Measurements from ENCODE around the gene CRADD.
"Not testable (repeated sequence)": the region's sequence is repeated elsewhere in the genome, so short reads cannot be mapped to it uniquely, and the experiment has no call there.

The CRADD gene

GRCh38 chr12:93871566-93871965 is 194.4 kb downstream of the CRADD start:
- H3K9me3 ChIP-seq (ENCODE audit: control insufficient read depth, insufficient read depth, low read depth, low read length); H3K4me1 ChIP-seq (ENCODE audit: control insufficient read depth, insufficient read depth, low read length); H3K27ac ChIP-seq (ENCODE audit: extremely low read depth, low read depth, low read length); H3K36me3 ChIP-seq (ENCODE audit: control insufficient read depth in 2 of 2, insufficient read depth in 1 of 2, low read length in 2 of 2); CTCF ChIA-PET; POLR2A ChIA-PET; H3K4me3 ChIP-seq (ENCODE audit: low read depth, low read length): not testable (repeated sequence)
- peak; percentile 85 for TF ChIP-seq ZNF146 (tag by site-specific recombination; IDR thresholded peaks at IDR 0.05)

- H3K36me3 ChIP-seq (ENCODE audit: control insufficient read depth in 2 of 2, insufficient read depth in 1 of 2, low read length in 2 of 2), result no peaks in the 10 kb centered on the region
- H3K9me3 ChIP-seq (ENCODE audit: control insufficient read depth, insufficient read depth, low read depth, low read length), result no peaks in the 10 kb centered on the region
- POLR2A ChIA-PET, result no interaction called here
- no peak overlapping the region for H3K4me3 ChIP-seq (ENCODE audit: low read depth, low read length)
- TF ChIP-seq, protein P1, sequence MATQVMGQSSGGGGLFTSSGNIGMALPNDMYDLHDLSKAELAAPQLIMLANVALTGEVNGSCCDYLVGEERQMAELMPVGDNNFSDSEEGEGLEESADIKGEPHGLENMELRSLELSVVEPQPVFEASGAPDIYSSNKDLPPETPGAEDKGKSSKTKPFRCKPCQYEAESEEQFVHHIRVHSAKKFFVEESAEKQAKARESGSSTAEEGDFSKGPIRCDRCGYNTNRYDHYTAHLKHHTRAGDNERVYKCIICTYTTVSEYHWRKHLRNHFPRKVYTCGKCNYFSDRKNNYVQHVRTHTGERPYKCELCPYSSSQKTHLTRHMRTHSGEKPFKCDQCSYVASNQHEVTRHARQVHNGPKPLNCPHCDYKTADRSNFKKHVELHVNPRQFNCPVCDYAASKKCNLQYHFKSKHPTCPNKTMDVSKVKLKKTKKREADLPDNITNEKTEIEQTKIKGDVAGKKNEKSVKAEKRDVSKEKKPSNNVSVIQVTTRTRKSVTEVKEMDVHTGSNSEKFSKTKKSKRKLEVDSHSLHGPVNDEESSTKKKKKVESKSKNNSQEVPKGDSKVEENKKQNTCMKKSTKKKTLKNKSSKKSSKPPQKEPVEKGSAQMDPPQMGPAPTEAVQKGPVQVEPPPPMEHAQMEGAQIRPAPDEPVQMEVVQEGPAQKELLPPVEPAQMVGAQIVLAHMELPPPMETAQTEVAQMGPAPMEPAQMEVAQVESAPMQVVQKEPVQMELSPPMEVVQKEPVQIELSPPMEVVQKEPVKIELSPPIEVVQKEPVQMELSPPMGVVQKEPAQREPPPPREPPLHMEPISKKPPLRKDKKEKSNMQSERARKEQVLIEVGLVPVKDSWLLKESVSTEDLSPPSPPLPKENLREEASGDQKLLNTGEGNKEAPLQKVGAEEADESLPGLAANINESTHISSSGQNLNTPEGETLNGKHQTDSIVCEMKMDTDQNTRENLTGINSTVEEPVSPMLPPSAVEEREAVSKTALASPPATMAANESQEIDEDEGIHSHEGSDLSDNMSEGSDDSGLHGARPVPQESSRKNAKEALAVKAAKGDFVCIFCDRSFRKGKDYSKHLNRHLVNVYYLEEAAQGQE (tag by site-specific recombination; IDR thresholded peaks at IDR 0.05), result no peak
- TF ChIP-seq YY2 (tag by site-specific recombination; IDR thresholded peaks at IDR 0.05) (no peak), ZNF549 (tag by site-specific recombination; IDR thresholded peaks at IDR 0.05) (no peak), ZNF184 (tag by site-specific recombination; IDR thresholded peaks at IDR 0.05) (no peak)
- TF ChIP-seq, protein P2, sequence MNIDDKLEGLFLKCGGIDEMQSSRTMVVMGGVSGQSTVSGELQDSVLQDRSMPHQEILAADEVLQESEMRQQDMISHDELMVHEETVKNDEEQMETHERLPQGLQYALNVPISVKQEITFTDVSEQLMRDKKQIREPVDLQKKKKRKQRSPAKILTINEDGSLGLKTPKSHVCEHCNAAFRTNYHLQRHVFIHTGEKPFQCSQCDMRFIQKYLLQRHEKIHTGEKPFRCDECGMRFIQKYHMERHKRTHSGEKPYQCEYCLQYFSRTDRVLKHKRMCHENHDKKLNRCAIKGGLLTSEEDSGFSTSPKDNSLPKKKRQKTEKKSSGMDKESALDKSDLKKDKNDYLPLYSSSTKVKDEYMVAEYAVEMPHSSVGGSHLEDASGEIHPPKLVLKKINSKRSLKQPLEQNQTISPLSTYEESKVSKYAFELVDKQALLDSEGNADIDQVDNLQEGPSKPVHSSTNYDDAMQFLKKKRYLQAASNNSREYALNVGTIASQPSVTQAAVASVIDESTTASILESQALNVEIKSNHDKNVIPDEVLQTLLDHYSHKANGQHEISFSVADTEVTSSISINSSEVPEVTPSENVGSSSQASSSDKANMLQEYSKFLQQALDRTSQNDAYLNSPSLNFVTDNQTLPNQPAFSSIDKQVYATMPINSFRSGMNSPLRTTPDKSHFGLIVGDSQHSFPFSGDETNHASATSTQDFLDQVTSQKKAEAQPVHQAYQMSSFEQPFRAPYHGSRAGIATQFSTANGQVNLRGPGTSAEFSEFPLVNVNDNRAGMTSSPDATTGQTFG (tag by site-specific recombination; IDR thresholded peaks at IDR 0.05; ENCODE audit: borderline replicate concordance), result no peak
- TF ChIP-seq, protein P3, sequence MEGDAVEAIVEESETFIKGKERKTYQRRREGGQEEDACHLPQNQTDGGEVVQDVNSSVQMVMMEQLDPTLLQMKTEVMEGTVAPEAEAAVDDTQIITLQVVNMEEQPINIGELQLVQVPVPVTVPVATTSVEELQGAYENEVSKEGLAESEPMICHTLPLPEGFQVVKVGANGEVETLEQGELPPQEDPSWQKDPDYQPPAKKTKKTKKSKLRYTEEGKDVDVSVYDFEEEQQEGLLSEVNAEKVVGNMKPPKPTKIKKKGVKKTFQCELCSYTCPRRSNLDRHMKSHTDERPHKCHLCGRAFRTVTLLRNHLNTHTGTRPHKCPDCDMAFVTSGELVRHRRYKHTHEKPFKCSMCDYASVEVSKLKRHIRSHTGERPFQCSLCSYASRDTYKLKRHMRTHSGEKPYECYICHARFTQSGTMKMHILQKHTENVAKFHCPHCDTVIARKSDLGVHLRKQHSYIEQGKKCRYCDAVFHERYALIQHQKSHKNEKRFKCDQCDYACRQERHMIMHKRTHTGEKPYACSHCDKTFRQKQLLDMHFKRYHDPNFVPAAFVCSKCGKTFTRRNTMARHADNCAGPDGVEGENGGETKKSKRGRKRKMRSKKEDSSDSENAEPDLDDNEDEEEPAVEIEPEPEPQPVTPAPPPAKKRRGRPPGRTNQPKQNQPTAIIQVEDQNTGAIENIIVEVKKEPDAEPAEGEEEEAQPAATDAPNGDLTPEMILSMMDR (tag by site-specific recombination; IDR thresholded peaks at IDR 0.05), result no peak
- CTCF ChIA-PET, result no interaction called here
- H3K4me1 ChIP-seq (ENCODE audit: control insufficient read depth, insufficient read depth, low read length), result no peaks in the 10 kb centered on the region
- no peak overlapping the region for H3K27ac ChIP-seq (ENCODE audit: extremely low read depth, low read depth, low read length)
These were observed 196.4 kb downstream of the CRADD start for GRCh38 chr12:93873561-93873960.

DNA sequence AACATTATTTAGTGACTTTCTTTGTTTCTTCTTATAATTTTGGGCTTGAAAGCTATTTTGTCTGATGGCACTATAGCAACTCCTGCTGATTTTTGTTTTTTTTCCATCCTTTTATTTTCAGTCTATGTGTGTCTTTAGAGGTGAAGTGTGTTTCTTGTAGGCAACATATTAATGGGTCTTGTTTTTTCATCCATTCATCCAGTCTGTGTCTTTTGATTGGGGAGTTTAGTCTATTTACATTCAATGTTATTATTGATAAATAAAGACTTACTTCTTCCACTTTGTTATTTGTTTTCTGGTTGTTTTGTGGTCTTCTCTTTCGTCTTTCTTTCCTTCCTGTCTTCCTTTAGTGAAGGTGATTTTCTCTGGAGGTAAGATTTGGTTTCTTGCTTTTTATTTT is 198.0 kb downstream of the CRADD start:
- TF ChIP-seq SETDB1 (IDR thresholded peaks at IDR 0.05; ENCODE audit: insufficient read length, low read length), result peak; percentile 57
- TF ChIP-seq ZNF24 (tag by site-specific recombination; IDR thresholded peaks at IDR 0.05), result no peak
- no peak overlapping the region for H3K4me3 ChIP-seq (ENCODE audit: low read depth, low read length)
- ChIA-PET CTCF (interaction anchor here (0.6 kb wide), 1 partner anchor 170 kb away, joined by 3 read pairs; no protein-coding TSS in a partner anchor), POLR2A (no interaction called here)
- no peaks in the 10 kb centered on the region for H3K36me3 ChIP-seq (ENCODE audit: control insufficient read depth in 2 of 2, insufficient read depth in 1 of 2, low read length in 2 of 2)
- peaks cover 5% of the 10 kb centered on the region for H3K4me1 ChIP-seq (ENCODE audit: control insufficient read depth, insufficient read depth, low read length)
- H3K27ac ChIP-seq (ENCODE audit: extremely low read depth, low read depth, low read length), result no peak overlapping the region
- H3K9me3 ChIP-seq (ENCODE audit: control insufficient read depth, insufficient read depth, low read depth, low read length), result no peaks in the 10 kb centered on the region

GRCh38 chr12:93876360-93876759 is 199.2 kb downstream of the CRADD start:
- Histone ChIP-seq H3K9me3 (ENCODE audit: control insufficient read depth, insufficient read depth, low read depth, low read length) (no peaks in the 10 kb centered on the region), H3K4me1 (ENCODE audit: control insufficient read depth, insufficient read depth, low read length) (peaks cover 14% of the 10 kb centered on the region), H3K4me3 (ENCODE audit: low read depth, low read length) (no peak overlapping the region), H3K27ac (ENCODE audit: extremely low read depth, low read depth, low read length) (no peak overlapping the region), H3K36me3 (ENCODE audit: control insufficient read depth in 2 of 2, insufficient read depth in 1 of 2, low read length in 2 of 2) (no peaks in the 10 kb centered on the region)
- ChIA-PET CTCF (interaction anchor here (0.6 kb wide), 1 partner anchor 25 kb away, joined by 3 read pairs; no protein-coding TSS in a partner anchor), POLR2A (no interaction called here)
- TF ChIP-seq ZNF48 (tag by site-specific recombination; IDR thresholded peaks at IDR 0.05) (no peak), SETDB1 (IDR thresholded peaks at IDR 0.05; ENCODE audit: insufficient read length, low read length) (peak; percentile 34)

Data from HEK293 (cell line).